GM10248 (cell line): ENCODE results near the gene CES4A.
"Not testable (repeated sequence)": the region's sequence is repeated elsewhere in the genome, so short reads cannot be mapped to it uniquely, and the experiment has no call there.

ENCODE experiments used
- CTCF ChIA-PET: fragments of 300-600 bp; sonication (Branson Sonifier 250); formaldehyde crosslinking; extraction: SDS; loops from one replicate; lab custom pipeline; 2021; ENCODE audit warnings: antibody characterized with exemption; lab: Yijun Ruan, JAX
- POLR2A ChIA-PET: fragments of 350-650 bp; sonication (Branson Sonifier 250); formaldehyde crosslinking; extraction: SDS; loops from one replicate; lab custom pipeline; 2020; ENCODE audit warnings: antibody characterized with exemption; lab: Yijun Ruan, JAX
- DNase-seq: peaks from one replicate; pipeline ENCODE4 v3.0.0; 2012; ENCODE audit errors: extremely low spot score
- CTCF ChIP-seq: IDR thresholded peaks from 2 replicates; pipeline ENCODE4 v1.5.1; 2012; ENCODE audit warnings: mild to moderate bottlenecking, low read depth; ENCODE audit errors: extremely low read depth, missing control alignments, control extremely low read depth

Gene CES4A

DNA sequence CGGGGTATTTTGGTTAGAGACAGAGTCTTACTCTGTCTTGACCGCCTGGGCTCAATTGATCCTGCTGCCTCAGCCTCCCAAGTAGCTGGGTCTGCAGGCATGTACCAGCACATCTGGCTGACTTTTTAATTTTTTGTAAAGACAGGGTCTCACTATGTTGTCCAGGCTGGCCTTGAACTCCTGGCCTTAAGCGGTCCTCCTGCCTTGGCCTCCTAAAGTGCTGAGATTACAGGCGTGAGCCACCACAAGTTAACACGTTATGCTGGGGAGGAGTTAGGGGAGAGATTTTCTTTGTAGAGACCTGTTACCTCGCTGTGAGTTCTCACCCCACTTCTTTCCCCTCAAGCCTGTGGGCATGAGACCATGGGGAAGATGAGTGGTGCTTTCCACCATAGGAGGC, 1.8 kb upstream of the CES4A start:
- ChIA-PET POLR2A (no interaction called here), CTCF (interaction anchor here (1.4 to 1.8 kb wide), 2 partner anchors 10 to 11 kb away, joined by 3 read pairs; no protein-coding TSS in a partner anchor)
- no peak for DNase-seq
- TF ChIP-seq CTCF, result no peak

DNA sequence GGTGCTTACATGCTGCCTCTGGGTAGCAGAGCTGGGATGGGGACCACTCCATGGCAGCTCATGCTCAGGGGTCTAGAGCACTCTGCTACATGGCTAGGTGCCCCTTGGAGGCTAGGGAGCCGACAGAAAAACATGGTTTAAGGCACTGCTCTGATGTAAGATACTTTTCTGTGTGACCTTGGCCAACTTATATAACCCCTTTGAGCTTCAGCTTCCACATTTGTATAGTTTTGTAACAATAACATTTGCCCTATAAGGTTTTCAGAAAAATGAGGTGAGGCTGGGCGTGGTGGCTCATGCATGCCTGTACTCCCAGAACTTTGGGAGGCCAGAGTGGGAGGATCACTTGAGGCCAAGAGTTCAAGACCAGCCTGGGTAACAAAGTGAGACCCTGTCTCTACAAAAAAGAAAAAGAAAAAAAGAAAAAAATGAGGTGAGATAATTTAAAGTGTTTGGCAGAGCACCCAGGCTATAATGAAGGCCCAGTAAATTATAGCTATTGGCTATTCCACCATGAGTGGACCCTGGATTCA, 3.2 kb downstream of the CES4A start:
- DNase-seq, result no peak
- ChIA-PET CTCF (interaction anchor here (1.0 to 1.9 kb wide), 10 partner anchors 8 to 193 kb away, joined by 3 to 7 read pairs (median 4); no protein-coding TSS in a partner anchor), POLR2A (no interaction called here)
- no peak for TF ChIP-seq CTCF

- DNase-seq, POLR2A ChIA-PET: not testable (repeated sequence)
- CTCF ChIA-PET, result interaction anchor here (1.1 to 1.3 kb wide), 3 partner anchors 35 to 40 kb away, joined by 3 read pairs; no protein-coding TSS in a partner anchor
Observed at GRCh38 chr16:66993558-66993957, 5.2 kb downstream of the CES4A start.

GRCh38 chr16:66996324-66996982, 8.1 kb downstream of the CES4A start:
- DNase-seq, result no peak
- CTCF ChIA-PET, result interaction anchor here (0.7 to 1.7 kb wide), 3 partner anchors 11 to 161 kb away, joined by 3 to 4 read pairs (median 3); no protein-coding TSS in a partner anchor
- no peak for TF ChIP-seq CTCF
- POLR2A ChIA-PET, result interaction anchor here (0.5 kb wide), 1 partner anchor 110 kb away, joined by 3 read pairs; no protein-coding TSS in a partner anchor

- DNase-seq, result no peak
- CTCF ChIA-PET, result interaction anchor here (1.7 kb wide), 1 partner anchor 43 kb away, joined by 4 read pairs; no protein-coding TSS in a partner anchor
- POLR2A ChIA-PET, result no interaction called here
Observed at GRCh38 chr16:66996983-66997358, 8.6 kb downstream of the CES4A start.

GRCh38 chr16:67000384-67001351, 12.3 kb downstream of the CES4A start:
- ChIA-PET POLR2A (interaction anchor here (0.6 kb wide), 1 partner anchor 74 kb away, joined by 5 read pairs; no protein-coding TSS in a partner anchor), CTCF (interaction anchor here (0.9 to 1.5 kb wide), 5 partner anchors 9 to 184 kb away, joined by 3 to 5 read pairs (median 3); no protein-coding TSS in a partner anchor)
- TF ChIP-seq CTCF, result no peak
- DNase-seq, result peak; percentile 78

More at GRCh38 chr16:66996983-66997358, 8.6 kb downstream of the CES4A start:
- no peak for TF ChIP-seq CTCF
